HepG2 (cell line): ENCODE measurements around the gene WIPF2. TPM values are rescaled to one million over a fixed set of nuclear protein-coding genes. Genes with fewer than 3 reads are reported as not detected.
A peak's percentile ranks its signal among the peaks of the same experiment; 100 is the strongest.

Source experiments
- ATAC-seq: fragments of 200-7000 bp; cut with Tn5 transposase; 3 replicates; pipeline ENCODE4 v1.9.1; 2020; ENCODE audit warnings: mild to moderate bottlenecking, moderate library complexity
- BruUV-seq: library from RNA; stranded (reverse); fragments of 400-500 nt; replicated peaks from 2 replicates; lab custom pipeline; 2021; lab: Mats Ljungman, UMichigan
- CTCF ChIA-PET: fragments of 300-600 bp; formaldehyde crosslinking; extraction: SDS; loops from one replicate; lab custom pipeline; 2021; ENCODE audit warnings: low total read pairs, inconsistent platforms, low intra/inter-chr PET ratio; lab: Yijun Ruan, JAX
- POLR2A ChIA-PET: fragments of 350-600 bp; sonication (Branson Sonifier 250); formaldehyde crosslinking; loops from one replicate; lab custom pipeline; 2020; ENCODE audit warnings: antibody characterized with exemption, inconsistent platforms; lab: Yijun Ruan, JAX
- DNase-seq: peaks from one replicate; pipeline ENCODE4 v3.0.0-alpha.2; 2015; ENCODE audit warnings: low spot score
- FAIRE-seq: peaks from 3 replicates; lab custom pipeline; 2011; peaks lifted over from hg19 to GRCh38; lab: Jason Lieb, UNC
- H2AFZ ChIP-seq: one replicate; pipeline ENCODE4 v1.6.1; 2011; ENCODE audit warnings: low read length, inconsistent platforms
- H3K27ac ChIP-seq: fragments of 300-600 bp; 3 replicates; pipeline ENCODE4 v1.8.0; 2011; ENCODE audit warnings: mixed run types, mild to moderate bottlenecking, mixed read lengths, low read length, inconsistent platforms; ENCODE audit not compliant: insufficient read depth; ENCODE audit errors: extremely low read length
- H3K27me3 ChIP-seq, 2 experiments: fragments of 200-600 bp in 1 of 2; 2 replicates in 1 of 2; 3 replicates in 1 of 2; pipeline versions ENCODE4 v1.6.0 to v1.8.0; 2011; ENCODE audit warnings: low read length in 2 of 2, mild to moderate bottlenecking in 2 of 2, moderate library complexity in 2 of 2, inconsistent platforms in 1 of 2; ENCODE audit not compliant: insufficient read depth in 2 of 2, control insufficient read depth in 1 of 2
- H3K36me3 ChIP-seq, 2 experiments: fragments of 200-600 bp in 1 of 2; replicated peaks in 1 of 2; 2 replicates in 1 of 2; 3 replicates in 1 of 2; pipeline versions ENCODE4 v1.5.1 to v1.8.0; 2011; ENCODE audit warnings: low read length in 2 of 2, inconsistent platforms in 1 of 2; ENCODE audit not compliant: insufficient read depth in 2 of 2, control insufficient read depth in 1 of 2
- H3K4me1 ChIP-seq: 2 replicates; pipeline ENCODE4 v1.5.1; 2012; ENCODE audit warnings: low read length, inconsistent platforms; ENCODE audit not compliant: insufficient read depth
- H3K4me2 ChIP-seq: 2 replicates; pipeline ENCODE4 v1.6.0; 2011; ENCODE audit warnings: low read depth, low read length, inconsistent platforms
- H3K4me3 ChIP-seq, 3 experiments: fragments of 200-600 bp in 1 of 3; sonication (generic), shearing (Covaris generic) in 1 of 3; replicated peaks in 1 of 3; 2 replicates each; pipeline ENCODE4 v1.5.1; 2011 to 2016; ENCODE audit warnings: low read length in 3 of 3, inconsistent platforms in 2 of 3, low read depth in 2 of 3, mild to moderate bottlenecking in 2 of 3, control low read depth in 1 of 3, mixed read lengths in 1 of 3; ENCODE audit not compliant: insufficient read depth in 1 of 3
- H3K79me2 ChIP-seq: one replicate; pipeline ENCODE4 v1.6.1; 2011; ENCODE audit warnings: low read length, inconsistent platforms; ENCODE audit not compliant: insufficient read depth
- H3K9ac ChIP-seq: 2 replicates; pipeline ENCODE4 v1.6.0; 2011; ENCODE audit warnings: mild to moderate bottlenecking, low read depth, low read length, inconsistent platforms; ENCODE audit not compliant: insufficient read depth
- H3K9me3 ChIP-seq: 2 replicates; pipeline ENCODE4 v1.5.1; 2012; ENCODE audit warnings: mild to moderate bottlenecking, low read length
- H4K20me1 ChIP-seq: 2 replicates; pipeline ENCODE4 v1.6.0; 2011; ENCODE audit warnings: inconsistent platforms, mild to moderate bottlenecking, low read length, moderate library complexity; ENCODE audit not compliant: insufficient read depth
- AGO1 ChIP-seq: fragments of 200-400 bp; formaldehyde crosslinking; IDR thresholded peaks from 2 replicates; pipeline ENCODE4 v1.6.1; 2017; ENCODE audit warnings: mild to moderate bottlenecking, low read depth, low read length, moderate library complexity; ENCODE audit not compliant: poor library complexity, severe bottlenecking
- DBP ChIP-seq: sonication (generic); formaldehyde crosslinking; IDR thresholded peaks from 2 replicates; pipeline ENCODE4 v1.4.0; 2020; ENCODE audit warnings: missing genetic modification reagents; ENCODE audit errors: not compliant biosample characterization
- FLYWCH1 ChIP-seq: sonication (generic); formaldehyde crosslinking; IDR thresholded peaks from 2 replicates; pipeline ENCODE4 v1.8.1; 2023; ENCODE audit warnings: mild to moderate bottlenecking, missing genetic modification reagents
- HDAC6 ChIP-seq: fragments of 200-600 bp; sonication (generic); IDR thresholded peaks from 2 replicates; pipeline ENCODE4 v1.7.0; 2017; ENCODE audit warnings: mild to moderate bottlenecking, antibody characterized with exemption, low read length, low read depth
- RFXAP ChIP-seq: sonication (generic); formaldehyde crosslinking; IDR thresholded peaks from 2 replicates; pipeline ENCODE4 v1.4.0; 2020; ENCODE audit warnings: missing genetic modification reagents, borderline replicate concordance
- RORA ChIP-seq: sonication (generic); formaldehyde crosslinking; IDR thresholded peaks from 2 replicates; pipeline ENCODE4 v1.5.0; 2020; ENCODE audit warnings: mild to moderate bottlenecking, missing genetic modification reagents, moderate library complexity
- SP4 ChIP-seq: sonication (generic); formaldehyde crosslinking; IDR thresholded peaks from 2 replicates; pipeline ENCODE4 v1.8.1; 2023; ENCODE audit warnings: mild to moderate bottlenecking, missing genetic modification reagents
- ZBTB4 ChIP-seq: sonication (generic); formaldehyde crosslinking; IDR thresholded peaks from 2 replicates; pipeline ENCODE4 v1.4.0; 2020; ENCODE audit warnings: missing genetic modification reagents, mild to moderate bottlenecking, borderline replicate concordance
- ZFAT ChIP-seq: sonication (generic); formaldehyde crosslinking; conservative IDR thresholded peaks from 2 replicates; pipeline ENCODE4 v1.8.1; 2023; ENCODE audit warnings: missing genetic modification reagents, inconsistent platforms
- ZKSCAN1 ChIP-seq: fragments of 150-350 bp; IDR thresholded peaks from 2 replicates; pipeline ENCODE4 v1.6.1; 2014; ENCODE audit warnings: low read length
- ZNF235 ChIP-seq: sonication (generic); formaldehyde crosslinking; IDR thresholded peaks from 2 replicates; pipeline ENCODE4 v1.8.1; 2023; ENCODE audit warnings: mild to moderate bottlenecking, missing genetic modification reagents, borderline replicate concordance
- ZNF33B ChIP-seq: sonication (generic); formaldehyde crosslinking; IDR thresholded peaks from 2 replicates; pipeline ENCODE4 v1.5.1; 2020; ENCODE audit warnings: mild to moderate bottlenecking, missing genetic modification reagents
- ZNF501 ChIP-seq: sonication (generic); formaldehyde crosslinking; IDR thresholded peaks from 2 replicates; pipeline ENCODE4 v1.5.1; 2020; ENCODE audit warnings: mild to moderate bottlenecking, moderate library complexity, missing genetic modification reagents
- ZNF570 ChIP-seq: sonication (generic); formaldehyde crosslinking; IDR thresholded peaks from 2 replicates; pipeline ENCODE4 v1.4.0; 2020; ENCODE audit warnings: mild to moderate bottlenecking, missing genetic modification reagents, borderline replicate concordance
- ZNF709 ChIP-seq: sonication (generic); formaldehyde crosslinking; IDR thresholded peaks from 2 replicates; pipeline ENCODE4 v1.5.0; 2020; ENCODE audit warnings: mild to moderate bottlenecking, missing genetic modification reagents
- ZNF883 ChIP-seq: sonication (generic); formaldehyde crosslinking; IDR thresholded peaks from 2 replicates; pipeline ENCODE4 v1.5.1; 2020; ENCODE audit warnings: mild to moderate bottlenecking, missing genetic modification reagents; ENCODE audit errors: not compliant biosample characterization
- ZSCAN20 ChIP-seq: sonication (generic); formaldehyde crosslinking; IDR thresholded peaks from 2 replicates; pipeline ENCODE4 v1.4.0; 2020; ENCODE audit warnings: missing genetic modification reagents, mild to moderate bottlenecking, borderline replicate concordance
- WGBS: methylation state at CpG from one replicate; pipeline ENCODE4 v1.1.6; 2017; ENCODE audit warnings: low lambda C conversion rate; 5-methylcytosine and 5-hydroxymethylcytosine counted together
- in situ Hi-C: cut with HindIII; loops from 2 replicates; pipeline ENCODE4 v1.10.0; 2017; ENCODE audit warnings: low pct_unique_long_range_greater_than_20kb; ENCODE audit not compliant: extremely low pct_ligation_motif_present
- intact Hi-C: fragments of 100-400 bp; cut with micrococcal nuclease; formaldehyde crosslinking; loops from one replicate; pipeline ENCODE4 v1.10.0; 2022; ENCODE audit not compliant: unreplicated experiment
- polyA plus RNA-seq, 8 experiments: library from polyadenylated mRNA; depleted of rRNA in 3 of 8; stranded (reverse) in 7 of 8; unstranded in 1 of 8; fragments of >200 nt; fragmentation: Illumina TruSeq in 4 of 8; extraction: Trizol in 4 of 8; gene quantifications; 2 replicates each; pipeline versions ENCODE4 v1.2.1 to v1.2.3, GENCODE V29; 2011 to 2016; ENCODE audit warnings: low read depth in 4 of 8, missing spikeins in 1 of 8, mixed read lengths in 1 of 8; ENCODE audit not compliant: insufficient read depth in 1 of 8
- total RNA-seq, 5 experiments: library from RNA; depleted of rRNA; stranded (reverse); fragments of >200 nt; fragmentation: Illumina TruSeq; extraction: Trizol; gene quantifications; 2 replicates each; pipeline ENCODE4 v1.2.3, GENCODE V29; 2016; ENCODE audit warnings: low read depth in 1 of 5

Gene WIPF2
- total and polyA plus RNA-seq, 2 of the 13 experiments (the other 11 are each of a cell fraction or from before 2014, with no cell fraction given), result 7.2 to 10.8 TPM

- TF ChIP-seq DBP (CRISPR knock-in tag), result no peak
- TF ChIP-seq SP4, result 0 out of 2 replicates have a peak, but pooled peaks have one; percentile 0
These were observed 111.0 kb downstream of the WIPF2 start (continued) for GRCh38 chr17:40329839-40330794.

- no TSS peak for BruUV-seq
- TF ChIP-seq ZFAT (no peak), ZNF883 (no peak), AGO1 (no peak), ZNF33B (no peak), FLYWCH1 (no peak), ZNF570 (no peak), ZKSCAN1 (no peak), ZSCAN20 (CRISPR knock-in tag) (no peak), HDAC6 (no peak), RORA (CRISPR knock-in tag) (no peak), ZNF709 (CRISPR knock-in tag) (no peak), SP4 (0 out of 2 replicates have a peak, but pooled peaks have one; percentile 5), ZNF501 (CRISPR knock-in tag) (no peak), ZNF235 (CRISPR knock-in tag) (no peak), RFXAP (CRISPR knock-in tag) (no peak), ZBTB4 (CRISPR knock-in tag) (0 out of 2 replicates have a peak, but pooled peaks have one; percentile 1)
These were observed 111.9 kb downstream of the WIPF2 start for GRCh38 chr17:40330850-40331470.

More at GRCh38 chr17:40330850-40331470, 111.9 kb downstream of the WIPF2 start:
- H3K9me3 ChIP-seq, result no peaks in the 10 kb centered on the region
- in situ Hi-C loops, result no loop called here
- peaks cover 18% of the 10 kb centered on the region for H4K20me1 ChIP-seq
- FAIRE-seq (no peak), DNase-seq (no peak), ATAC-seq (no peak)
- no peaks in the 10 kb centered on the region for H3K27me3 ChIP-seq
- POLR2A ChIA-PET, result interaction anchor here (0.7 to 2.0 kb wide), 9 partner anchors 10 to 24 kb away, joined by 3 to 8 read pairs (median 4); no protein-coding TSS in a partner anchor
- H3K79me2 ChIP-seq, result peaks cover 19% of the 10 kb centered on the region
- intact Hi-C loops, result no loop called here
- 99% methylated on average over 9 of the region's 10 CpGs for WGBS
- H3K4me1 ChIP-seq, result peaks cover 85% of the 10 kb centered on the region
- H3K27ac ChIP-seq, result no peak overlapping the region
- no peak overlapping the region for H3K4me2 ChIP-seq
- no peak overlapping the region for H2AFZ ChIP-seq
- H3K36me3 ChIP-seq, result peaks cover 0 to 6% of the 10 kb centered on the region in 2 experiments; a peak in 1 of 5 replicates
- no peak overlapping the region for H3K4me3 ChIP-seq
- no peak overlapping the region for H3K9ac ChIP-seq
- CTCF ChIA-PET, result no interaction called here
